ENCODE data around the gene FBXO17.

DNA sequence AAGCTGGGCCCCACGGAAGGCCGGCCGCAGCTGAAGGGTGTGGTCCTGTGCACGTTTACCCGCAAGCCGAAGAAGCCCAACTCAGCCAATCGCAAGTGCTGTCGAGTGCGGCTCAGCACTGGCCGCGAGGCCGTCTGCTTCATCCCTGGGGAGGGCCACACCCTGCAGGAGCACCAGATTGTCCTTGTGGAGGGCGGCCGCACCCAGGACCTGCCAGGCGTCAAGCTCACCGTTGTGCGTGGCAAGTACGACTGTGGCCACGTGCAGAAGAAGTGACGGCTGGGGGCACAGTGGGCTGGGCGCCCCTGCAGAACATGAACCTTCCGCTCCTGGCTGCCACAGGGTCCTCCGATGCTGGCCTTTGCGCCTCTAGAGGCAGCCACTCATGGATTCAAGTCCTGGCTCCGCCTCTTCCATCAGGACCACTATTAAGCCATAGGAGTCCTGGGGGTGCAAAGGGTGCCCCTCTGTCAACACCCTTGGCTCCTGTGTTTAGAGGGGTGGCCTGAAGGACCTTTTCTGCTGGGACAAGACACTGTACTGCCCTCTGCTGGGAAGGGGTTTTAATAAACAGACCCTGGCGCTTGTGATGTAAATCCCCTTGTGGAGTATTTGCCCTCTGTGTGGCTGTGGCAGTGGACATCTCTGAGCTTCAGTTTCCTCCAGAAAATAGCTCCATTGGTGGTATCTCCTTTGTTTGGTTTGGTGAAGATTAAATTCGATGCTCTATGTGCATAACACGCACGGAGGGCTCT, 42.9 kb downstream of the FBXO17 start:
- TF ChIP-seq, protein P1, sequence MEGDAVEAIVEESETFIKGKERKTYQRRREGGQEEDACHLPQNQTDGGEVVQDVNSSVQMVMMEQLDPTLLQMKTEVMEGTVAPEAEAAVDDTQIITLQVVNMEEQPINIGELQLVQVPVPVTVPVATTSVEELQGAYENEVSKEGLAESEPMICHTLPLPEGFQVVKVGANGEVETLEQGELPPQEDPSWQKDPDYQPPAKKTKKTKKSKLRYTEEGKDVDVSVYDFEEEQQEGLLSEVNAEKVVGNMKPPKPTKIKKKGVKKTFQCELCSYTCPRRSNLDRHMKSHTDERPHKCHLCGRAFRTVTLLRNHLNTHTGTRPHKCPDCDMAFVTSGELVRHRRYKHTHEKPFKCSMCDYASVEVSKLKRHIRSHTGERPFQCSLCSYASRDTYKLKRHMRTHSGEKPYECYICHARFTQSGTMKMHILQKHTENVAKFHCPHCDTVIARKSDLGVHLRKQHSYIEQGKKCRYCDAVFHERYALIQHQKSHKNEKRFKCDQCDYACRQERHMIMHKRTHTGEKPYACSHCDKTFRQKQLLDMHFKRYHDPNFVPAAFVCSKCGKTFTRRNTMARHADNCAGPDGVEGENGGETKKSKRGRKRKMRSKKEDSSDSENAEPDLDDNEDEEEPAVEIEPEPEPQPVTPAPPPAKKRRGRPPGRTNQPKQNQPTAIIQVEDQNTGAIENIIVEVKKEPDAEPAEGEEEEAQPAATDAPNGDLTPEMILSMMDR (IDR thresholded peaks at IDR 0.05; ENCODE audit: low read depth, low read length, missing input control) = peak; percentile 16
- TF ChIP-seq, protein P2, sequence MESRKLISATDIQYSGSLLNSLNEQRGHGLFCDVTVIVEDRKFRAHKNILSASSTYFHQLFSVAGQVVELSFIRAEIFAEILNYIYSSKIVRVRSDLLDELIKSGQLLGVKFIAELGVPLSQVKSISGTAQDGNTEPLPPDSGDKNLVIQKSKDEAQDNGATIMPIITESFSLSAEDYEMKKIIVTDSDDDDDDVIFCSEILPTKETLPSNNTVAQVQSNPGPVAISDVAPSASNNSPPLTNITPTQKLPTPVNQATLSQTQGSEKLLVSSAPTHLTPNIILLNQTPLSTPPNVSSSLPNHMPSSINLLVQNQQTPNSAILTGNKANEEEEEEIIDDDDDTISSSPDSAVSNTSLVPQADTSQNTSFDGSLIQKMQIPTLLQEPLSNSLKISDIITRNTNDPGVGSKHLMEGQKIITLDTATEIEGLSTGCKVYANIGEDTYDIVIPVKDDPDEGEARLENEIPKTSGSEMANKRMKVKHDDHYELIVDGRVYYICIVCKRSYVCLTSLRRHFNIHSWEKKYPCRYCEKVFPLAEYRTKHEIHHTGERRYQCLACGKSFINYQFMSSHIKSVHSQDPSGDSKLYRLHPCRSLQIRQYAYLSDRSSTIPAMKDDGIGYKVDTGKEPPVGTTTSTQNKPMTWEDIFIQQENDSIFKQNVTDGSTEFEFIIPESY (IDR thresholded peaks at IDR 0.05) = no peak
- TF ChIP-seq, protein P3, sequence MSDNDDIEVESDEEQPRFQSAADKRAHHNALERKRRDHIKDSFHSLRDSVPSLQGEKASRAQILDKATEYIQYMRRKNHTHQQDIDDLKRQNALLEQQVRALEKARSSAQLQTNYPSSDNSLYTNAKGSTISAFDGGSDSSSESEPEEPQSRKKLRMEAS (IDR thresholded peaks at IDR 0.05) = no peak
- TF ChIP-seq, protein P4, sequence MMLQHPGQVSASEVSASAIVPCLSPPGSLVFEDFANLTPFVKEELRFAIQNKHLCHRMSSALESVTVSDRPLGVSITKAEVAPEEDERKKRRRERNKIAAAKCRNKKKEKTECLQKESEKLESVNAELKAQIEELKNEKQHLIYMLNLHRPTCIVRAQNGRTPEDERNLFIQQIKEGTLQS (IDR thresholded peaks at IDR 0.05) = no peak
- no peak for TF ChIP-seq GABPA (IDR thresholded peaks at IDR 0.05 in 1 of 2, conservative IDR thresholded peaks at IDR 0.05 in 1 of 2)
